AG10803 (cell line): ENCODE results near the gene LIMS1.

ENCODE experiments used
- DNase-seq: peaks from one replicate; pipeline ENCODE4 v3.0.0; 2010; ENCODE audit warnings: low read depth
- H3K4me3 ChIP-seq: 2 replicates; pipeline ENCODE4 v1.5.1; 2011; ENCODE audit warnings: mild to moderate bottlenecking, low read length, control low read depth
- TF ChIP-seq, protein P1 (sequence below): conservative IDR thresholded peaks from 2 replicates; pipeline ENCODE4 v1.5.1; 2011; ENCODE audit warnings: mild to moderate bottlenecking, low read length, control low read depth, inconsistent platforms

LIMS1 gene

GRCh38 chr2:108560241-108560811 is 26.1 kb downstream of the LIMS1 start:
- no peak overlapping the region for H3K4me3 ChIP-seq
- TF ChIP-seq, protein P1, sequence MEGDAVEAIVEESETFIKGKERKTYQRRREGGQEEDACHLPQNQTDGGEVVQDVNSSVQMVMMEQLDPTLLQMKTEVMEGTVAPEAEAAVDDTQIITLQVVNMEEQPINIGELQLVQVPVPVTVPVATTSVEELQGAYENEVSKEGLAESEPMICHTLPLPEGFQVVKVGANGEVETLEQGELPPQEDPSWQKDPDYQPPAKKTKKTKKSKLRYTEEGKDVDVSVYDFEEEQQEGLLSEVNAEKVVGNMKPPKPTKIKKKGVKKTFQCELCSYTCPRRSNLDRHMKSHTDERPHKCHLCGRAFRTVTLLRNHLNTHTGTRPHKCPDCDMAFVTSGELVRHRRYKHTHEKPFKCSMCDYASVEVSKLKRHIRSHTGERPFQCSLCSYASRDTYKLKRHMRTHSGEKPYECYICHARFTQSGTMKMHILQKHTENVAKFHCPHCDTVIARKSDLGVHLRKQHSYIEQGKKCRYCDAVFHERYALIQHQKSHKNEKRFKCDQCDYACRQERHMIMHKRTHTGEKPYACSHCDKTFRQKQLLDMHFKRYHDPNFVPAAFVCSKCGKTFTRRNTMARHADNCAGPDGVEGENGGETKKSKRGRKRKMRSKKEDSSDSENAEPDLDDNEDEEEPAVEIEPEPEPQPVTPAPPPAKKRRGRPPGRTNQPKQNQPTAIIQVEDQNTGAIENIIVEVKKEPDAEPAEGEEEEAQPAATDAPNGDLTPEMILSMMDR: no peak
- DNase-seq: no peak

- no peak for DNase-seq
- TF ChIP-seq, protein P1: no peak
- H3K4me3 ChIP-seq: no peak overlapping the region
Measured at GRCh38 chr2:108560895-108561530, 26.7 kb downstream of the LIMS1 start.

DNA sequence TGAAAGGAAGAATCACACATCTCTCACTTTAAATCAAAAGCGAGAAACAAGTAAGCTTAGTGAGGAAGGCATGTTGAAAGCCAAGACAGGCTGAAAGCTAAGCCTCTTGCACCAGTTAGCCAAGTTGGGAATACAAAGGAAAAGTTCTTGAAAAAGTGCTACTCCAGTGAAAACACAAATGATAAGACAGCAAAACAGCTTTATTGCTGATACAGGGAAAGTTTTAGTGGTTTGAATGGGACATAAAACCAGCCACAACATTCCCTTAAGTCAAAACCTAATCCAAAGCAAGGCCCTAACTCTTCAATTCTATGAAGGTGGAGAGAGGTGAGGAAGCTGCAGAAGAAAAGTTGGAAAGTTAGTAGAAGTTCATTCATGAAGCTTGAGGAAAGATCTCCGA is 28.0 kb downstream of the LIMS1 start:
- TF ChIP-seq, protein P1: no peak
- DNase-seq: no peak
- no peak overlapping the region for H3K4me3 ChIP-seq

- no peak for DNase-seq
- TF ChIP-seq, protein P1: no peak
- no peak overlapping the region for H3K4me3 ChIP-seq
Measured at GRCh38 chr2:108564510-108564909, 30.2 kb downstream of the LIMS1 start.

DNA sequence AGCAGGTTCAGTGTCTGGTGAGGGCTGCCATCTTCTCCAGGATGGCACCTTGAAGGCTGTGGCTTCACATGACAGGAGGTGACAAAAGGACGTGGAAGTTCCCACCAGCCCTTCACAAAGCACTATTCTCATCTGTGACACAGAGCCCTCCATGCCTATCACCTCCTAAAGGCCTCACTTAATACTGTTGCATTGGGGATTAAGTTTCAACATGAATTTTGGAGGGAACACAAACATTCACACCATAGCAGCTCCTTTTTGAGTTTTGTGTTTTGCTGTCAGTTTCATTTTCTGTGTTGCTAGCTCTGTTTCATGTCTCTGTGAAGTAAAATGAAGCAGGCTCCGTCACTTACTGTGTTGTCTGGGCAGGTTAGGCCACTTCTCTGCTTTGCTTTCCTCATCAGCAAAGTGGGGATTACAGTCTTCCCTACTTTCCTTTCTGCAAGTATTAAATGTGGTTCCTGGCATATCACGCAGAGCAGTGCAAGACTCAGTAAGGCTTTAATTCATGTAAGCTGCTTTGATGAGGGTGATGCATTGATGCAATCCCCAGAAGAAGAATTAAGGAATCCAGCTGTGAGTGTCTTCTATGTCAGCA is 31.6 kb downstream of the LIMS1 start:
- TF ChIP-seq, protein P1: no peak
- no peak overlapping the region for H3K4me3 ChIP-seq

GRCh38 chr2:108570416-108570815 is 36.1 kb downstream of the LIMS1 start:
- TF ChIP-seq, protein P1: no peak
- no peak overlapping the region for H3K4me3 ChIP-seq
- peak; percentile 55 for DNase-seq

More for the DNA sequence above, 31.6 kb downstream of the LIMS1 start:
- DNase-seq: peak; percentile 55

DNA sequence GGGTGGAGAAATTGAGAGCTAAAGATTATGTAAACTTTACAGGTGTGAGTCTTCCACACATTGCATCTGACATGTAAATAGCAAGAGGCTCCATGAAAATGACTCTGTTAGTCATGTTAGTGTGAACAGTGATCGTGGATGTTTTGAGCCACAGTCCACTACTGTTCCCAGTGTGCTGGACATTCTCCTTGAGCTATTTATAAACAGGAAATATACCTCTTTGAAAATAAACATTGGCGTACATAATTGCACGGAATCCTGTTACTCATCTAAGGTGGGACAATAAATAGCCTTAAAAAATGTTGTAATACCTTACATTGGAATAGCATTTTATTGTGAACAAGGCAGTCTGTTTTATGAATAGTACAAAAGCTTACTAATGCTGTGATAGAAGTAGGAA is 37.0 kb downstream of the LIMS1 start:
- no peak for DNase-seq
- H3K4me3 ChIP-seq: no peak overlapping the region
- TF ChIP-seq, protein P1: no peak
